SU-DHL-6 (cell line): ENCODE measurements around the gene NPHP4.

Experiments
- H2AFZ ChIP-seq: fragments of 200-600 bp; sonication (generic); 2 replicates; pipeline ENCODE4 v1.6.1; 2014; ENCODE audit warnings: low read depth, mild to moderate bottlenecking, moderate library complexity, mixed read lengths, antibody characterized with exemption, low read length; ENCODE audit not compliant: severe bottlenecking
- H3F3A ChIP-seq: fragments of 200-600 bp; shearing (Covaris generic); 2 replicates; pipeline ENCODE4 v1.6.0; 2016; ENCODE audit warnings: antibody characterized with exemption, mild to moderate bottlenecking; ENCODE audit not compliant: insufficient read depth
- H3K27ac ChIP-seq: fragments of 200-600 bp; sonication (generic); 2 replicates; pipeline ENCODE4 v1.5.1; 2016; ENCODE audit warnings: low read depth, mild to moderate bottlenecking, low read length, moderate library complexity, mixed read lengths
- H3K27me3 ChIP-seq: fragments of 200-600 bp; sonication (generic), shearing (Covaris generic); 2 replicates; pipeline ENCODE4 v1.6.0; 2014; ENCODE audit warnings: mild to moderate bottlenecking, low read length
- H3K36me3 ChIP-seq: fragments of 200-600 bp; sonication (generic); 2 replicates; pipeline ENCODE4 v1.6.1; 2014; ENCODE audit warnings: mild to moderate bottlenecking, low read length, mixed read lengths
- H3K4me2 ChIP-seq: fragments of 300-600, 200-600 bp; shearing (Covaris generic), sonication (generic); 2 replicates; pipeline ENCODE4 v1.6.0; 2014; ENCODE audit warnings: low read length, low read depth, mild to moderate bottlenecking; ENCODE audit not compliant: poor library complexity, severe bottlenecking
- H3K4me3 ChIP-seq: fragments of 200-600 bp; sonication (generic); 2 replicates; pipeline ENCODE4 v1.5.1; 2014; ENCODE audit warnings: antibody characterized with exemption, low read length, mild to moderate bottlenecking, mixed read lengths; ENCODE audit not compliant: insufficient read depth, poor library complexity, severe bottlenecking
- H3K79me2 ChIP-seq: fragments of 200-600 bp; sonication (generic); 2 replicates; pipeline ENCODE4 v1.6.1; 2014; ENCODE audit warnings: mild to moderate bottlenecking, low read length, moderate library complexity; ENCODE audit not compliant: insufficient read depth
- H3K9ac ChIP-seq: fragments of 200-600 bp; sonication (generic); 2 replicates; pipeline ENCODE4 v1.7.0; 2014; ENCODE audit warnings: mild to moderate bottlenecking, low read length
- H3K9me2 ChIP-seq: fragments of 200-600 bp; sonication (generic); replicated peaks from 2 replicates; pipeline ENCODE4 v1.6.1; 2014; ENCODE audit warnings: low read length; ENCODE audit not compliant: insufficient read depth
- H3K9me3 ChIP-seq: fragments of 200-600 bp; sonication (generic); 2 replicates; pipeline ENCODE4 v1.6.1; 2014; ENCODE audit warnings: low read length, mixed read lengths; ENCODE audit not compliant: insufficient read depth
- H4K20me1 ChIP-seq: fragments of 200-600 bp; sonication (generic); 2 replicates; pipeline ENCODE4 v1.6.1; 2014; ENCODE audit warnings: low read depth, mild to moderate bottlenecking, antibody characterized with exemption, low read length, moderate library complexity, mixed read lengths
- CTCF ChIP-seq: fragments of 200-600 bp; sonication (generic); IDR thresholded peaks from one replicate; pipeline ENCODE4 v1.5.1; 2017; ENCODE audit warnings: antibody characterized with exemption, mild to moderate bottlenecking, low read length, moderate library complexity; ENCODE audit not compliant: insufficient read depth, poor library complexity, severe bottlenecking
- EZH2phosphoT487 ChIP-seq: fragments of 200-600 bp; sonication (generic), shearing (Covaris generic); conservative IDR thresholded peaks from 2 replicates; pipeline ENCODE4 v1.6.1; 2018; ENCODE audit warnings: mild to moderate bottlenecking, antibody characterized with exemption, low read length, moderate library complexity, mixed read lengths

The NPHP4 gene

GRCh38 chr1:5881526-5882222 is 110.6 kb downstream of the NPHP4 start:
- Histone ChIP-seq H3K79me2 (no peaks in the 10 kb centered on the region), H3K9me3 (no peaks in the 10 kb centered on the region), H3F3A (no peaks in the 10 kb centered on the region), H2AFZ (no peak overlapping the region), H3K4me2 (no peak overlapping the region), H3K9ac (no peak overlapping the region), H3K27ac (no peak overlapping the region), H3K36me3 (no peaks in the 10 kb centered on the region), H3K9me2 (no peaks in the 10 kb centered on the region), H3K4me3 (no peak overlapping the region), H3K27me3 (no peaks in the 10 kb centered on the region), H4K20me1 (no peaks in the 10 kb centered on the region)
- TF ChIP-seq CTCF (no peak), EZH2phosphoT487 (no peak)

GRCh38 chr1:5880630-5881405 is 111.4 kb downstream of the NPHP4 start:
- Histone ChIP-seq H2AFZ (no peak overlapping the region), H3K36me3 (no peaks in the 10 kb centered on the region), H3K9me3 (no peaks in the 10 kb centered on the region), H3K9me2 (no peaks in the 10 kb centered on the region), H3K4me3 (no peak overlapping the region), H3K79me2 (no peaks in the 10 kb centered on the region), H3K9ac (no peak overlapping the region), H3F3A (no peaks in the 10 kb centered on the region), H3K4me2 (no peak overlapping the region), H3K27me3 (no peaks in the 10 kb centered on the region), H4K20me1 (no peaks in the 10 kb centered on the region), H3K27ac (no peak overlapping the region)
- TF ChIP-seq CTCF (no peak), EZH2phosphoT487 (no peak)

- Histone ChIP-seq H3K4me2 (no peak overlapping the region), H3K27ac (no peak overlapping the region), H3K27me3 (no peaks in the 10 kb centered on the region), H3K79me2 (no peaks in the 10 kb centered on the region), H3K9me2 (no peaks in the 10 kb centered on the region), H3K9me3 (no peaks in the 10 kb centered on the region), H3K4me3 (no peak overlapping the region), H4K20me1 (no peaks in the 10 kb centered on the region), H3K9ac (no peak overlapping the region), H3K36me3 (no peaks in the 10 kb centered on the region), H3F3A (no peaks in the 10 kb centered on the region), H2AFZ (no peak overlapping the region)
- TF ChIP-seq EZH2phosphoT487 (no peak), CTCF (no peak)
Observed at GRCh38 chr1:5879421-5879820, 112.8 kb downstream of the NPHP4 start.
